Erythroblast (primary cell): ENCODE results near the gene SPPL2B.

Experiments used
- GATA1 ChIP-seq: IDR thresholded peaks from 2 replicates; pipeline ENCODE4 v1.6.1; 2011; ENCODE audit warnings: low read depth, mild to moderate bottlenecking, control low read depth, low read length, moderate library complexity
- POLR2A ChIP-seq: IDR thresholded peaks from 2 replicates; pipeline ENCODE4 v1.6.1; 2011; ENCODE audit warnings: mild to moderate bottlenecking, low read length

GRCh38 chr19:2287585-2288337, 40.7 kb upstream of the SPPL2B start:
- TF ChIP-seq POLR2A (no peak), GATA1 (no peak)
